Neural cell (in vitro differentiated cells): Measurements from ENCODE around the gene UCKL1. TPM values are rescaled to one million over a fixed set of nuclear protein-coding genes. Genes with fewer than 3 reads are reported as not detected.

Experiments
- H2AFZ ChIP-seq: fragments of 200-600, 300-800 bp; sonication (generic), shearing (Covaris generic); 2 replicates; pipeline ENCODE4 v1.6.0; 2014; ENCODE audit warnings: low read depth, mild to moderate bottlenecking, antibody characterized with exemption, low read length, moderate library complexity
- H3F3A ChIP-seq: fragments of 200-600 bp; shearing (Covaris generic); 2 replicates; pipeline ENCODE4 v1.6.1; 2016; ENCODE audit warnings: mild to moderate bottlenecking, moderate library complexity, mixed read lengths, antibody characterized with exemption, low read length; ENCODE audit not compliant: insufficient read depth, poor library complexity, severe bottlenecking
- H3K27ac ChIP-seq: fragments of 200-600, 300-800 bp; sonication (generic), shearing (Covaris generic); 2 replicates; pipeline ENCODE4 v1.5.1; 2014; ENCODE audit warnings: mild to moderate bottlenecking, low read length, moderate library complexity
- H3K27me3 ChIP-seq: fragments of 300-800, 200-600 bp; sonication (generic), shearing (Covaris generic); 2 replicates; pipeline ENCODE4 v1.6.0; 2014; ENCODE audit warnings: mild to moderate bottlenecking, low read depth, low read length, moderate library complexity; ENCODE audit not compliant: insufficient read depth
- H3K36me3 ChIP-seq: fragments of 300-800, 200-600 bp; sonication (generic), shearing (Covaris generic); 2 replicates; pipeline ENCODE4 v1.5.1; 2014; ENCODE audit warnings: mild to moderate bottlenecking, antibody characterized with exemption, low read length, moderate library complexity; ENCODE audit not compliant: insufficient read depth
- H3K4me2 ChIP-seq: fragments of 300-800, 200-600 bp; sonication (generic), shearing (Covaris generic); 2 replicates; pipeline ENCODE4 v1.6.0; 2014; ENCODE audit warnings: mild to moderate bottlenecking, low read length
- H3K4me3 ChIP-seq: fragments of 300-800, 200-600 bp; sonication (generic), shearing (Covaris generic); 2 replicates; pipeline ENCODE4 v1.5.1; 2014; ENCODE audit warnings: mild to moderate bottlenecking, low read length, moderate library complexity
- H3K79me2 ChIP-seq: fragments of 200-600 bp; shearing (Covaris generic); replicated peaks from 2 replicates; pipeline ENCODE4 v1.6.0; 2014; ENCODE audit warnings: mild to moderate bottlenecking, low read length, moderate library complexity; ENCODE audit not compliant: insufficient read depth
- H3K9ac ChIP-seq: fragments of 300-800, 200-600 bp; sonication (generic), shearing (Covaris generic); 2 replicates; pipeline ENCODE4 v1.6.1; 2016; ENCODE audit warnings: mild to moderate bottlenecking, low read length, mixed read lengths
- H3K9me2 ChIP-seq: fragments of 200-600 bp; shearing (Covaris generic); 2 replicates; pipeline ENCODE4 v1.6.1; 2016; ENCODE audit warnings: mild to moderate bottlenecking, low read length, mixed read lengths; ENCODE audit not compliant: insufficient read depth
- H3K9me3 ChIP-seq: fragments of 200-600, 300-800 bp; sonication (generic), shearing (Covaris generic); 2 replicates; pipeline ENCODE4 v1.6.1; 2016; ENCODE audit warnings: mild to moderate bottlenecking, mixed run types, low read length, moderate library complexity, mixed read lengths
- H4K20me1 ChIP-seq: fragments of 200-600 bp; shearing (Covaris generic); 2 replicates; pipeline ENCODE4 v1.6.1; 2016; ENCODE audit warnings: mild to moderate bottlenecking, mixed run types; ENCODE audit not compliant: insufficient read depth
- EP300 ChIP-seq: fragments of 450-650 bp; conservative IDR thresholded peaks from 2 replicates; pipeline ENCODE4 v1.6.1; 2014; ENCODE audit warnings: antibody characterized with exemption, mild to moderate bottlenecking, moderate library complexity; ENCODE audit not compliant: poor library complexity, severe bottlenecking
- EZH2 ChIP-seq: fragments of 200-600, 300-800 bp; shearing (Covaris generic), sonication (generic); IDR thresholded peaks from 2 replicates; pipeline ENCODE4 v1.6.1; 2014; ENCODE audit warnings: antibody characterized with exemption, low read length, borderline replicate concordance, mild to moderate bottlenecking; ENCODE audit not compliant: insufficient read depth, poor library complexity, severe bottlenecking
- MXI1 ChIP-seq: fragments of 450-650 bp; conservative IDR thresholded peaks from 2 replicates; pipeline ENCODE4 v1.6.1; 2014; ENCODE audit warnings: antibody characterized with exemption, mild to moderate bottlenecking; ENCODE audit not compliant: poor library complexity, severe bottlenecking
- POLR2AphosphoS5 ChIP-seq: IDR thresholded peaks from 2 replicates; pipeline ENCODE4 v1.6.1; 2012
- RAD21 ChIP-seq: fragments of 450-650 bp; conservative IDR thresholded peaks from 2 replicates; pipeline ENCODE4 v1.6.1; 2014; ENCODE audit warnings: antibody characterized with exemption, mild to moderate bottlenecking, moderate library complexity
- REST ChIP-seq: IDR thresholded peaks from 2 replicates; pipeline ENCODE4 v1.6.1; 2012; ENCODE audit warnings: borderline replicate concordance
- SMC3 ChIP-seq: fragments of 450-650 bp; conservative IDR thresholded peaks from 2 replicates; pipeline ENCODE4 v1.6.1; 2014; ENCODE audit warnings: antibody characterized with exemption, mild to moderate bottlenecking, moderate library complexity; ENCODE audit not compliant: poor library complexity
- TAF1 ChIP-seq: IDR thresholded peaks from 2 replicates; pipeline ENCODE4 v1.6.1; 2012; ENCODE audit warnings: low read depth
- polyA plus RNA-seq: library from polyadenylated mRNA; depleted of rRNA; stranded (reverse); fragments of >200 nt; gene quantifications from 2 replicates; pipeline ENCODE4 v1.2.3, GENCODE V29; 2014
- TF ChIP-seq, protein P1 (sequence below): fragments of 450-650 bp; IDR thresholded peaks from 2 replicates; pipeline ENCODE4 v1.5.1; 2014; ENCODE audit warnings: antibody characterized with exemption, mild to moderate bottlenecking, moderate library complexity; ENCODE audit not compliant: poor library complexity, severe bottlenecking

Gene UCKL1
- polyA plus RNA-seq, 1 donor from 2014 or later: 58.9 TPM

- no peak overlapping the region for H3K4me2 ChIP-seq
- TF ChIP-seq, protein P1, sequence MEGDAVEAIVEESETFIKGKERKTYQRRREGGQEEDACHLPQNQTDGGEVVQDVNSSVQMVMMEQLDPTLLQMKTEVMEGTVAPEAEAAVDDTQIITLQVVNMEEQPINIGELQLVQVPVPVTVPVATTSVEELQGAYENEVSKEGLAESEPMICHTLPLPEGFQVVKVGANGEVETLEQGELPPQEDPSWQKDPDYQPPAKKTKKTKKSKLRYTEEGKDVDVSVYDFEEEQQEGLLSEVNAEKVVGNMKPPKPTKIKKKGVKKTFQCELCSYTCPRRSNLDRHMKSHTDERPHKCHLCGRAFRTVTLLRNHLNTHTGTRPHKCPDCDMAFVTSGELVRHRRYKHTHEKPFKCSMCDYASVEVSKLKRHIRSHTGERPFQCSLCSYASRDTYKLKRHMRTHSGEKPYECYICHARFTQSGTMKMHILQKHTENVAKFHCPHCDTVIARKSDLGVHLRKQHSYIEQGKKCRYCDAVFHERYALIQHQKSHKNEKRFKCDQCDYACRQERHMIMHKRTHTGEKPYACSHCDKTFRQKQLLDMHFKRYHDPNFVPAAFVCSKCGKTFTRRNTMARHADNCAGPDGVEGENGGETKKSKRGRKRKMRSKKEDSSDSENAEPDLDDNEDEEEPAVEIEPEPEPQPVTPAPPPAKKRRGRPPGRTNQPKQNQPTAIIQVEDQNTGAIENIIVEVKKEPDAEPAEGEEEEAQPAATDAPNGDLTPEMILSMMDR: no peak
- TF ChIP-seq POLR2AphosphoS5 (no peak), REST (no peak), EP300 (no peak), RAD21 (no peak), SMC3 (no peak), MXI1 (no peak), EZH2 (no peak), TAF1 (no peak)
- H3K36me3 ChIP-seq: no peaks in the 10 kb centered on the region
- H3K4me3 ChIP-seq: no peak overlapping the region
- H3F3A ChIP-seq: no peaks in the 10 kb centered on the region
- no peak overlapping the region for H2AFZ ChIP-seq
- H4K20me1 ChIP-seq: no peaks in the 10 kb centered on the region
- peaks cover 29% of the 10 kb centered on the region for H3K79me2 ChIP-seq
- no peaks in the 10 kb centered on the region for H3K9me2 ChIP-seq
- no peaks in the 10 kb centered on the region for H3K9me3 ChIP-seq
- H3K27ac ChIP-seq: no peak overlapping the region
- no peaks in the 10 kb centered on the region for H3K27me3 ChIP-seq
- H3K9ac ChIP-seq: no peak overlapping the region
Observed at GRCh38 chr20:63945921-63946920, 10.0 kb downstream of the UCKL1 start.

DNA sequence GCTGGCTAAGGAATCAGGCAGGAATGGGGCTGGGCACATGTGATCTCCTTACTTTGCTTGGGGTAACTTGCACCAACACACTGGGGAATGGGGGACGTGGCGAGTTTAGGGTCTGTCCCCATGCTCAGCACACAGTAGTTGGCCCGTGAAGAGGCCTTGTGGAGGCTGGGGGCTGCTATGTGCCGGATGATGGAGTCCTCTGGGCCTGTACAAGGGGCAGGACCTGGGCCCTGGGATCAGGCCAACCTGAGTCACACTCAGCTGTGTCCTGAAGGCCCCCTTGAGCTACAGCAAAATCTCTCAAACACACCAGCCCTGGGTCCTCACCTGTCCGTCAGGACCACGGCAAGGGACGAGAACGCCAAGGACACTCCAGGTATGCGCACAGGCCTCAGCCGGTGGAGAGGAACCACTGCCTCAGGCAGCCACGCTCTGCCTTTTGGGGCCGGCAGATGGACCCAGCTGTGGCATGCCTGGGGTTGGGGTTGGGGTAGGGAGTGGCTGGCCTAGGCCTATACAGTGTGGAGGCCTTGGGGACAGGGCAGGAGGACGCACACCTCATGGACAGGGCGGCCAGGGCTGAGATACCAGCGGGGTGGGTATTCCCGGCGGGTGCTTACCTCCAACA lies 11.1 kb downstream of the UCKL1 start:
- Histone ChIP-seq H3K4me3 (no peak overlapping the region), H3K9me3 (no peaks in the 10 kb centered on the region), H3K9me2 (no peaks in the 10 kb centered on the region), H3K79me2 (peaks cover 20% of the 10 kb centered on the region), H3K4me2 (no peak overlapping the region), H4K20me1 (no peaks in the 10 kb centered on the region), H3F3A (no peaks in the 10 kb centered on the region), H3K27ac (no peak overlapping the region), H3K9ac (no peak overlapping the region), H3K36me3 (no peaks in the 10 kb centered on the region), H3K27me3 (no peaks in the 10 kb centered on the region), H2AFZ (no peak overlapping the region)
- TF ChIP-seq RAD21 (no peak), SMC3 (no peak), MXI1 (no peak), TAF1 (no peak), REST (no peak), POLR2AphosphoS5 (no peak), EP300 (no peak), EZH2 (no peak)
- TF ChIP-seq, protein P1: no peak
